SK-N-SH (cell line): ENCODE results near the gene C12orf43.

Experiments used
- CTCF ChIP-seq: fragments of 200-600 bp; sonication (generic); IDR thresholded peaks from 2 replicates; pipeline ENCODE4 v1.6.1; 2017; ENCODE audit warnings: antibody characterized with exemption, mild to moderate bottlenecking, moderate library complexity
- JUND ChIP-seq: IDR thresholded peaks from 2 replicates; pipeline ENCODE4 v1.4.0; 2012
- MXI1 ChIP-seq: IDR thresholded peaks from 2 replicates; pipeline ENCODE4 v1.6.1; 2012; ENCODE audit warnings: mild to moderate bottlenecking, low read depth, low read length, improper control_type of control experiment
- POLR2AphosphoS5 ChIP-seq: IDR thresholded peaks from 2 replicates; pipeline ENCODE4 v1.6.1; 2012; ENCODE audit warnings: low read depth, low read length
- RAD21 ChIP-seq: IDR thresholded peaks from 2 replicates; pipeline ENCODE4 v1.6.1; 2012; ENCODE audit warnings: mild to moderate bottlenecking, low read length
- REST ChIP-seq: IDR thresholded peaks from 2 replicates; pipeline ENCODE4 v1.6.1; 2012; ENCODE audit warnings: mild to moderate bottlenecking, low read depth, low read length, moderate library complexity
- SIN3A ChIP-seq: IDR thresholded peaks from 2 replicates; pipeline ENCODE4 v1.6.1; 2012; ENCODE audit warnings: low read depth, mild to moderate bottlenecking, low read length, moderate library complexity, borderline replicate concordance
- TAF1 ChIP-seq: IDR thresholded peaks from 2 replicates; pipeline ENCODE4 v1.6.1; 2012; ENCODE audit warnings: low read depth, mild to moderate bottlenecking, low read length, moderate library complexity, borderline replicate concordance
- USF1 ChIP-seq: IDR thresholded peaks from 2 replicates; pipeline ENCODE4 v1.4.0; 2012; ENCODE audit warnings: low read depth, borderline replicate concordance

DNA sequence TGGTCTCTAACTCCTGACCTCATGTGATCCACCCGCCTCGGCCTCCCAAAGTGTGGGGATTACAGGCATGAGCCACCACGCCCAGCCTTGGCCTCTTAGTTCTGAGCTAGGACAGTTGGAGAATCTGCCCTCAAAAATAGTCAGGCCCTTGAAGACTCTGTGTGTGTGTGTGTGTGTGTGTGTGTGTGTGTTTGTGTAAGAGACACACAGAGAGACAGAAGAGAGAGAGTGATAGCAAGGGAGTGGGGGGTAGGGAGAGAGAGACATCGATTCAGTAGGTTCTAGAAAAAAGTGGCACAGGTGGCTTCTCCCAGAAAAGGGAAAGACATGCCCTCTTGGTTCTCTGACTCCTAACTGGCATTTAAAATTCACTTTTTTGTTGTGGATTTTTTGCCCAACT, 32.5 kb downstream of the C12orf43 start:
- TF ChIP-seq JUND (no peak), SIN3A (no peak), CTCF (no peak), POLR2AphosphoS5 (no peak), MXI1 (no peak), TAF1 (no peak), RAD21 (no peak), REST (no peak), USF1 (no peak)
